Fibroblast of lung (primary cell): ENCODE data around the gene FNDC3B. TPM values are rescaled to one million over a fixed set of nuclear protein-coding genes. Genes with fewer than 3 reads are reported as not detected.

Source experiments
- DNase-seq, 2 donors: peaks; one replicate each; pipeline versions ENCODE4 v3.0.0 to v3.0.0-alpha.2; 2010; ENCODE audit warnings: low read depth in 2 of 2
- H2AFZ ChIP-seq: 2 replicates; pipeline ENCODE4 v1.5.1; 2012; ENCODE audit warnings: low read length, control low read depth, inconsistent platforms
- H3K27ac ChIP-seq: 2 replicates; pipeline ENCODE4 v1.5.1; 2011; ENCODE audit warnings: low read length, control low read depth; ENCODE audit not compliant: insufficient read depth
- H3K27me3 ChIP-seq: 2 replicates; pipeline ENCODE4 v1.5.1; 2011; ENCODE audit warnings: mild to moderate bottlenecking, low read length; ENCODE audit not compliant: control insufficient read depth, insufficient read depth
- H3K36me3 ChIP-seq: 2 replicates; pipeline ENCODE4 v1.5.1; 2011; ENCODE audit warnings: low read length; ENCODE audit not compliant: control insufficient read depth, insufficient read depth
- H3K4me1 ChIP-seq: 2 replicates; pipeline ENCODE4 v1.5.1; 2011; ENCODE audit warnings: low read length; ENCODE audit not compliant: control insufficient read depth, insufficient read depth; ENCODE audit errors: extremely low read depth
- H3K4me2 ChIP-seq: 2 replicates; pipeline ENCODE4 v1.5.1; 2011; ENCODE audit warnings: low read length, control low read depth; ENCODE audit not compliant: insufficient read depth; ENCODE audit errors: extremely low read depth
- H3K4me3 ChIP-seq, 4 experiments: fragments of 200-600 bp in 1 of 4; sonication (generic) in 1 of 4; replicated peaks in 1 of 4; 2 replicates each; pipeline ENCODE4 v1.5.1; 2011 to 2016; ENCODE audit warnings: low read length in 4 of 4, low read depth in 3 of 4, mild to moderate bottlenecking in 3 of 4, control low read depth in 2 of 4, inconsistent platforms in 1 of 4, mixed read lengths in 1 of 4; ENCODE audit not compliant: insufficient read depth in 1 of 4; ENCODE audit errors: control extremely low read depth in 1 of 4
- H3K79me2 ChIP-seq: 2 replicates; pipeline ENCODE4 v1.5.1; 2012; ENCODE audit warnings: mild to moderate bottlenecking, low read length, inconsistent platforms; ENCODE audit not compliant: control insufficient read depth, insufficient read depth
- H3K9ac ChIP-seq: 2 replicates; pipeline ENCODE4 v1.5.1; 2011; ENCODE audit warnings: mild to moderate bottlenecking, low read length, control low read depth; ENCODE audit not compliant: insufficient read depth
- H3K9me3 ChIP-seq: 2 replicates; pipeline ENCODE4 v1.5.1; 2012; ENCODE audit warnings: low read depth, low read length; ENCODE audit not compliant: control insufficient read depth, insufficient read depth
- H4K20me1 ChIP-seq: 2 replicates; pipeline ENCODE4 v1.5.1; 2011; ENCODE audit warnings: low read length; ENCODE audit not compliant: control insufficient read depth, insufficient read depth; ENCODE audit errors: extremely low read depth
- CTCF ChIP-seq, 2 donors: IDR thresholded peaks in 1 of 2; conservative IDR thresholded peaks in 1 of 2; 1 replicate in 1 of 2; 2 replicates in 1 of 2; pipeline ENCODE4 v1.5.1; 2011 to 2012; ENCODE audit warnings: low read length in 2 of 2, control low read depth in 1 of 2, inconsistent platforms in 1 of 2, low read depth in 1 of 2, mild to moderate bottlenecking in 1 of 2
- EZH2 ChIP-seq: IDR thresholded peaks from 2 replicates; pipeline ENCODE4 v1.5.1; 2012; ENCODE audit warnings: low read length, control low read depth, mild to moderate bottlenecking; ENCODE audit errors: missing control alignments
- polyA plus RNA-seq, 2 donors: library from polyadenylated mRNA; depleted of rRNA in 1 of 2; stranded (reverse) in 1 of 2; unstranded in 1 of 2; fragments of >200 nt; gene quantifications; 2 replicates each; pipeline ENCODE4 v1.2.1, GENCODE V29; 2011 to 2012; ENCODE audit warnings: missing spikeins in 1 of 2
- total RNA-seq: library from RNA; depleted of rRNA; stranded (reverse); fragments of >200 nt; gene quantifications from 2 replicates; pipeline ENCODE4 v1.2.1, GENCODE V29; 2014

Gene FNDC3B
- total and polyA plus RNA-seq, 2 donors (not counting 1 experiment from before 2014, with no cell fraction given): 26.1 to 76.8 TPM

- H3K27me3 ChIP-seq: no peaks in the 10 kb centered on the region
- no peaks in the 10 kb centered on the region for H3K4me1 ChIP-seq
- H3K9ac ChIP-seq: no peak overlapping the region
- no peak for DNase-seq
- no peak overlapping the region for H3K4me3 ChIP-seq
- TF ChIP-seq EZH2: no peak
- no peak for TF ChIP-seq CTCF (conservative IDR thresholded peaks at IDR 0.05 in 1 of 2, IDR thresholded peaks at IDR 0.05 in 1 of 2; ENCODE audit: low read depth in 1 of 2, low read length in 2 of 2)
- no peaks in the 10 kb centered on the region for H3K79me2 ChIP-seq
- no peak overlapping the region for H3K27ac ChIP-seq
- H4K20me1 ChIP-seq: no peaks in the 10 kb centered on the region
- no peak overlapping the region for H2AFZ ChIP-seq
- H3K36me3 ChIP-seq: peaks cover 3% of the 10 kb centered on the region
- H3K9me3 ChIP-seq: no peaks in the 10 kb centered on the region
- no peak overlapping the region for H3K4me2 ChIP-seq
Observed at GRCh38 chr3:172300187-172300586, 260.8 kb downstream of the FNDC3B start.

GRCh38 chr3:172300862-172301261 lies 261.5 kb downstream of the FNDC3B start:
- H3K9ac ChIP-seq: no peak overlapping the region
- TF ChIP-seq CTCF (conservative IDR thresholded peaks at IDR 0.05 in 1 of 2, IDR thresholded peaks at IDR 0.05 in 1 of 2; ENCODE audit: low read depth in 1 of 2, low read length in 2 of 2) (no peak), EZH2 (no peak)
- H3K4me3 ChIP-seq: no peak overlapping the region
- no peaks in the 10 kb centered on the region for H3K79me2 ChIP-seq
- H3K4me2 ChIP-seq: no peak overlapping the region
- peaks cover 3% of the 10 kb centered on the region for H3K4me1 ChIP-seq
- H3K36me3 ChIP-seq: peaks cover 3% of the 10 kb centered on the region
- no peak overlapping the region for H2AFZ ChIP-seq
- no peak for DNase-seq
- no peaks in the 10 kb centered on the region for H3K27me3 ChIP-seq
- H3K27ac ChIP-seq: no peak overlapping the region
- no peaks in the 10 kb centered on the region for H4K20me1 ChIP-seq
- H3K9me3 ChIP-seq: no peaks in the 10 kb centered on the region

- no peak overlapping the region for H2AFZ ChIP-seq
- peaks cover 2% of the 10 kb centered on the region for H3K79me2 ChIP-seq
- no peak overlapping the region for H3K9ac ChIP-seq
- DNase-seq: no peak
- H3K4me2 ChIP-seq: no peak overlapping the region
- H4K20me1 ChIP-seq: no peaks in the 10 kb centered on the region
- H3K27me3 ChIP-seq: no peaks in the 10 kb centered on the region
- peaks cover 3% of the 10 kb centered on the region for H3K36me3 ChIP-seq
- H3K9me3 ChIP-seq: no peaks in the 10 kb centered on the region
- H3K27ac ChIP-seq: no peak overlapping the region
- TF ChIP-seq CTCF (conservative IDR thresholded peaks at IDR 0.05 in 1 of 2, IDR thresholded peaks at IDR 0.05 in 1 of 2; ENCODE audit: low read depth in 1 of 2, low read length in 2 of 2): no peak
- TF ChIP-seq EZH2: no peak
- H3K4me1 ChIP-seq: peaks cover 3% of the 10 kb centered on the region
- H3K4me3 ChIP-seq: no peak overlapping the region
Observed at GRCh38 chr3:172302203-172302602, 262.8 kb downstream of the FNDC3B start.
